HCEC 1CT (cell line): ENCODE results near the gene KCNQ1.

ENCODE experiments used
- DNase-seq: peaks from one replicate; pipeline ENCODE4 v3.0.0-alpha.2; 2017

Gene KCNQ1

DNA sequence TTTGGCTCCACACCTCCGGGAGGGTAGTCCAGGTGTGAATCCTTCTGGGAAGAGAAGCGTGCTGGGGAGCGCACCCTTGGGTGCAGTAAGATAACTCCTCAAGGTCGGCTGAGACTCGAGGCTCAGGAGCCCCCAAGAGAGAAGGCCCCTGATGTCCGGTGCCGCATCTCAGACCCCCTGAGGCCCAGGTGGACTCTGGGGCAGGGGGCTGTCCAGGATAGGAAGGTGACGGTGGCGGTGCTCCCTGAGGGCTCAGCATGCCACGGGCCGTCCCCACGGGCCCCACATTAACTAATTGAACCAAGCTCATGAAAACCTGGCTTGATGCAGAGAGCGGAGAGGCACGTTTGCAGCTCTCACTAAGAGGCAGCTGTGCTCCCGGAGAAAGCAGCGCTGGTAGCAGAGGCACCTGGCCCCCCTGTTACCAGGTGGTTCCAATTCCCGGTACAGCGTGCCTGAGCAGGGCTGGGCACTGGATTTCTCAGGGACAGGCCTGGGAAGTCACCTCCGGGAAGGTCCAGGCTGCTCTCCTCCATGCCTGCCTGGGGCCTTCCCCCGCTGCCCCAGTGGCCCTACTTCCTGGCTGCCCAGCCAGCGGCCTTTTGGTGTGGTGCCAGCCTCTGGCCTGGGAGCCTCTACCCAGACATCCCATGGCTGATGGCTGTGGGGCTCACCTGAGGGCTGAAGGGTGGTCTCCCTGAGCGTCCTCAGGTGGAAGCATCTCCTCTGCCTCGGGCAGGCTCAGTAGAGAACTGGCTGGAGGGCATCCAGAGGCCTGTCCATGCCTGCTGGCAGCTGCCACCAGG is 1.1 kb downstream of the KCNQ1 start:
- DNase-seq: no peak

GRCh38 chr11:2446590-2447252 is 1.9 kb downstream of the KCNQ1 start:
- no peak for DNase-seq

- no peak for DNase-seq
Measured at GRCh38 chr11:2447253-2447950, 2.6 kb downstream of the KCNQ1 start.

DNA sequence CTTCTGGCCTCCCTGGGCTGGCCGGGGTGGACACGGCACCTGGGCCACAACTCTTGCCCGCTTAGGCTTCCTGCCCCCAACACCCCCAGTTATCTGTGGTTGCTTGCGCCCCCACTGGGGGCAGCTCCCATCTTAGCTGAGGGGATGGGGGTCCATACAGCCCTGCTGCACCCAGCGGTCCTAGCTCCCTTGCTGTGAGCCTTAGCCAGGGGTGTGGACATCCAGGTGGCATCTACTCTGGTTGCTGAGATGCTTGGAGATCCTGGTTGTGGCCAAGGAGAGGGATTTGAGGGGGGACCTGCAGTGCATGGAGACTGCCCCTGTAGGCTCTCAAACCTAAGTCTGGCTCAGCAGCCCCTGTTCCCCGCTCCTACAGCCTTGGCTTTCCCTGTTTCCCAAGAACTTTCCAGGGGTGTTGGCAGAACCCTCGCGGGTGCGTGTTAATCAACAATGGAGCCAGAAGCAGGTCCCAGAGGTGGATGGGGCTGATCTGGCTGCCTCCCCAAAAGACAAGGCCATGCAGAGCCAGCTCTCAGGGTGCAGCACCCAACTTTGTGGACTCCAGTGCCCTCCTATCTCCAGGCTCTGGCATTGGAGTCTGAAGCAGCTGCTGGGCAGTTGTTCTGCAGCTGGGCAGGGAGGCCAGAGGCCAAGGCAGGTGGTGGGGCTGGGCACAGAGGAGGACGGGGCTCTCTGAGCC is 3.3 kb downstream of the KCNQ1 start:
- DNase-seq: no peak

DNA sequence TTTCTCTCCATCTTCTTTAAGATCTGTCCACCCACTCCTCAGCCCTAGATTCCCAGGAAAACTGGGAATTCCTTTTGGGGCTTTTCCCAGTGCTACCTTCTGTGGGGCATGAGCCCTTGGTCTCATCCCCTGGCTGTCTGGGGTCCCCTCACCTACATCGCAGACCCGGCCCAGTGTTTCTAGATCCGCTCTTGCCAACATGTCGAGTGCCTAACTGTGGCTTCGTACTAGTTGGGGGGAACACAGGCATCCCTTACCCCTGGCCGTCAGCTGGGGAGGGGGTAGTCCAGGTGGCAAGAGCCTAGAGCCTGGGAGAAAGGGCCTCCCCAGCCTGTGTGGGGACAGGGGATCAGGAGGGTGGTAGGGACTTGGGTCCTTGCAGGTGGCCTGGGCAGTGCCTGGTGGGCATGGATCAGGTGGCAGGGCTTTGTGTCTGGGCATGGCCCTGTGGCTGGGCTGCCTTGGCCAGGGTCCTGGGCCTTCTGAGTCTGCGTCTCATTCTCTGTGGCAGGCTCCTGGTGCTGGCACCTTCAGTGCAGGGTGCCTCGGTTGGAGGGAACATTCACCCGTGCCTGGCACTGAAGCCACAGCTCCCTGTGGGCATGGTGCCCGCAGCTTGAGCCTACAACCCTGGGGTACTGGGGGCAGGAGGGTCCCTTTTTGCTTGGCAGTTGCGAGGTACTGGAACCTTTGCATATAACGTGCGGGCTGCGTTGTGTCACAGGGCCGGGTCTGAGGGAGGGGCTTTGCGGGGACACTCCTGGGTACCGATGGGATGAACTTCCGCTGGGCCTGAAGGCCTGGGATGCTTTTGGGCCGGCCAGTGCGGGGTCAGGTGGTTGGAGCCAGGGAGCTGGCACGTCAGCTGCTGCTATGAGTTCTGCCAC is 4.1 kb downstream of the KCNQ1 start:
- DNase-seq: no peak

DNA sequence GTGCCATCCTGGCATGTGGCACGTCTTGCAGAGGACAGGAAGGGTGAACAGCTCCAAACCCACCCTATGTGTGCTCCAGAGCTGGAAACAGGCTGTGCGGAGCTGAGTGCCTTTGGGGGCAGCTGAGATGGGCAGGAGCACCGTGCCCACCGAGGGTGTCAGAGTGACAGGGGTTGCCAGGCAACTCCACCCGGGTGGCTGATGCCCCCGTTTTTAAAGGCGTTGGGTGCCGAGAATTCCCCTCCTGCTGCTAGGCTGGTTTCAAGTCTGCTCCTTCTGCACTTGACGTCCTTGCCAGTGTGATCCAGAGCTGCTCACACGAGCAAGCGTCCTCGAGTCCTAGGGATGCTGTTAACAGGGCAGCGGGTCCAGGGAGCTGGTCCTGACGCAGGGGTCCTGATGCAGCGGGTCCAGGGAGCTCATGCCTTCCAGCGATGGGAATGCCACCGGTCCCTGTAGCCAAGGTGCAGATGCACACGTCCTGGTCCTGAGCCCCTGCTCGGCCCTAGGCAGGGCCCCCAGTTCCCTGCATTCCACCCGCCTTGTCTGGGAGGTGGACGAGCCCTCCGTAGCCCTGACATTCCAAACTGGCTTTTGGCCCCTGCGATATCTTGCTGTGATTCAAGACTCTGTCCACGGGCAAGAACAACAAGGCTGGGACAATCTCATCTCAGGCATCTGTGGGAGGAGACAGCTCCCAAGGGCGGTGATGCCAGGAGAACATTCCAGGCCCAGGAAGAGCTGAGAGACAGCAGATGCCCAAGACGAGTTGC is 4.9 kb downstream of the KCNQ1 start:
- DNase-seq: no peak

GRCh38 chr11:2450321-2451041 is 5.7 kb downstream of the KCNQ1 start:
- no peak for DNase-seq

GRCh38 chr11:2451336-2451735 is 6.5 kb downstream of the KCNQ1 start:
- DNase-seq: no peak

DNA sequence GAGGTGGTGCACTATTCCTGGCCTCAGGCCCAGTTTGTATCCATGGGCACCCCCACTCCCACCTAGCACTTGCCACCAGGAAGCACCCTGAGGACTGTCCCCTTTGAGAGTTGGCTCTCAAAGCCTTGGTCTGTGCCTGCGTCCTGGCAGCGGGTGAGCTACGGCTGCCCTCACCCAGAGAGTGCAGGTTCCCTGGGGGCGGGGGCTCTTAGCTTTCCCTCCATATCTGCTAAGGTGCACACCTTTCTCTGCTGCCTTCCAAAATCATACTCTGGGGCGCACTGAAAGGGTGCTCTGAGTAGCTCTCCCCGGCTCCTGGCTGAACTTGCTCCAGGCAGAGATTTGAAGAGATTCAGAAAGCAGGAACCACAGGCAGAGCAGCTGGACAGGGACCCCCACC is 7.1 kb downstream of the KCNQ1 start:
- DNase-seq: no peak

DNA sequence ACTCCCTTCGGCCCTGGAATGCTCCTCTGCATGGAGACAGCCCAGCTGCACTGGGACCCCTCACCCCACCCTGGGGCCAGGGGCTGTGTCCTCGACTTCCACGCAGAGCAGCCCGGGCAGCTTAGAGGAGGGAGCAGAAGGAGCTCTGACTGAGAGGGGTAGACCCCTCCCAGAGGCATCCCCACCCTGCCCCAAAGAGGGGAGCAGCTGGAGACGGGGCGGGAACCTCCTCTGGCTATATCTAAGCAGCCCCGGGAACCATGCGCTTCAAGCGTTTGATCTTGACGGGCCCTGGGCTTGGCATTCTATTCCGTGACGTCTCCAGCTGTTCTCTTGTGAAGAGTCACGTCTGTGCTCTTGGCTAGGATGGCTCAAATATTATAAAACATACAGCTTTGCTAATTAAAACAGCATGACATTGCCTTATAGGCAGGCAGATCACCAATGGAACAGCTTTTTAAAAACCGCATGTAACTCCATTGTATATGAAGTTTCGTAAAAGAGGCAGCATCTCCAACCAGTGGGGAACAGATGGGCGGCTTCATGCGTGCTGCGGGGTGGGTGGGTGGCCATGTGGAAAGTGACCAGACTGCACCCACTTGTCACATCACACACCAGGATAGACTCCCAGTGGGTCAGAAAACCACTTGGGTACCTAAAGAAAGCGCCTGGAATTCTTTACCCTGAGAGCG is 7.7 kb downstream of the KCNQ1 start:
- no peak for DNase-seq

DNA sequence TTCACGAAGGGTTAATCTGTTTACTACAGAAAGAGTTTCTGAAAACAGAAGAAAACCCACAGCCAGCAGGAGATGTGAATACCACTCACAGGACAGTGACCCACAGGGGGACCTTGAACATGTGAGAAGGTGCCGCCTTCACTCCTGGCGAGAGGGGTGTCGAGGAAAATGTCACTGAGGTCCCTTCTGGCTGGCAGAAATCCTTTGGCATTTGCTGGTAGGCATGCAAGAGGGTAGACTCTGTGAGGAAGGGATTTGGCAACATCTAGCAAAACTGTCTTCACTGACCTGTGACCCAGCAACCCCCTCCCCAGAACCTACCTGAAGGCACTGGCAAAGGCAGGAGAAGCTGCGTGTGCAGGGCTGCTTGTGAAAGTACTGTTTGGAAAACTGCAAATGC is 8.6 kb downstream of the KCNQ1 start:
- DNase-seq: no peak

DNA sequence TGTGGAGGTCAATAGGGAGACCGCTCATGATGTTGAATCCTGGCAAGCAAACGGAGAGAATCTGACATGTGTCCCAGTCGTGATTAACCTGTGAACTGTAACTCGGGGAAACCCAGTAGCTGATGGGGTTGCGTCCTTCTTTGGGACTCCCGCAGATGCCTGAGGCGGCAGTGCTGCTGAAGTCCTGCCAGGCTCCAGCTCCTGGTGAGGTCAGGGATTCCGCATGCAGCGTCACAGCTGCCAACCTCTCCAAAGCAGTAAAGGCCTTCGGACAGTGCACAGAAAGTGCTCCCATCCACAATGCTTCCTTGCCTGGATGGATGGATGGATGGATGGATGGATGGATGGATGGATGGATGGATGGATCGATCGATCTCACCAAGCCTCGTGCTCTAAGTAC is 13.5 kb downstream of the KCNQ1 start:
- no peak for DNase-seq

GRCh38 chr11:2459016-2459725 is 14.4 kb downstream of the KCNQ1 start:
- no peak for DNase-seq

DNA sequence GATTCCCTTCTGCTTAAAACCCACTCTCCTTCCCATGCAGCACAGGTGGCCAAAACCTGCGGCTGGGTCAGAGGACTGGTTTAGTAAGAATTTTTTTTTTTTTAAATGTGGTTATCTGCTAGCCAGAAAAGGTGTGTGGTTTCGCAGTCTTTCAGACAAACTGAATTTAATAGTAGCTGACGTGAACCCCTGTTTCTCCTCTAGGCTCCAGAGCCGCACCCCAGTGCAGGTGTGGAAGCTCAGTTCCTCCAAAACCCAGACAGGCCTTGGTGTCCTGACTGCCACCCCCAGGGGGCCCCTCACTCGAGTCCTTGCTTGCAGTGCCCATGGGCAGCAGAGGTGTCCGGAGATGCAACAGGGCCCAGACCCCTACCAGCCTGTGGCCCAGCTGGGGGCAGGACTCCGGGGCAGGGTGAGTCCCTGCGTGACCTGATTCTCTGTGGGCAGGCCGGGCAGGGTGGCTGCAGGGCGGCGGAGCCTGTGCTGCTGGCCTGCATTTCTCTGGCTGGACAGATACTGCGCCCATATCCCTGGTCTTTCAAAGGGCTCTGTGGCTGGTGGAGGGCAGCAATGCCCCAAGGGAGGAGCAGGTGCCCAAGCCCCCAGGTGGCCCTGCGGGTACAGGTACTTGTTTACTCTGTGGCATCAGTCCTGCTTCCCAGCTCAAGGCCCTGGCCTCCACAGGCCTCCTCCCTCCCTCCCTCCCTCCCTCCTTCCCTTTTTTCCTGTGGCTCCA is 15.2 kb downstream of the KCNQ1 start:
- no peak for DNase-seq

DNA sequence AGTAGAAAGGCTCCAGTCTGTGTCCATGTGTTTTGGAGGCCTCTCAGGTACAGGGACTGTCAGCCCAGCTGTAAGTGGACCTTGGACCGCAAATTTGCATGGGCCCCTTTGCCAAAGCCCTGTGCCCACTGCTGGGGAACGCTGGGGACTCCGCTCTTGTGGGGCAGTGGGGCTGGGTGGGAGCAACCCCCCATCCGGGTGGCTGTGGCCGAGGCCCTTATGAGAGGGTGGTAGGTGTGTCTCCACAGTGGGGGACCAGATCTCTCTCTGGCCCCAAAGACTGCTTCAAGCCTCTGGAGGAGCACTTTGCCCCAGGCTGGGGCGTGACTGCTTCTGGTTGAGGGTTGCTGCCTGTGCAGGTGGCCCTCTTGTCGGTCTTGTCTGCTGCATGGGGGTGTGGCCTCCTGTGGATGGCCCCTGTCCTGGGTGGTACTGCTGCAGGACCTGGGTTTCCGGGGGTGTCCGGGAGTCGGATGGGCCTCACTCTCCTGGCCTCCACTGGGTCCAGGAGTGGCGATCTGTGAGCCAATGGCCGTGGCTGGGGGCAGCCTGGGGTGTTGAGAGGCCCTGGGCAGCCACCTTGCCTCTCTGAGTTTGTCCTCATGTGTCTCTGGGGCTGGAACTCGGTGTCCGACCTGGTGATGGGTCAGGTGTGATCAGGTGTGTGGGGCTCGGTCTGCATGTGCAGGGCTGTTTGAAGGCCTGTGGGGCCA is 15.9 kb downstream of the KCNQ1 start:
- DNase-seq: no peak

DNA sequence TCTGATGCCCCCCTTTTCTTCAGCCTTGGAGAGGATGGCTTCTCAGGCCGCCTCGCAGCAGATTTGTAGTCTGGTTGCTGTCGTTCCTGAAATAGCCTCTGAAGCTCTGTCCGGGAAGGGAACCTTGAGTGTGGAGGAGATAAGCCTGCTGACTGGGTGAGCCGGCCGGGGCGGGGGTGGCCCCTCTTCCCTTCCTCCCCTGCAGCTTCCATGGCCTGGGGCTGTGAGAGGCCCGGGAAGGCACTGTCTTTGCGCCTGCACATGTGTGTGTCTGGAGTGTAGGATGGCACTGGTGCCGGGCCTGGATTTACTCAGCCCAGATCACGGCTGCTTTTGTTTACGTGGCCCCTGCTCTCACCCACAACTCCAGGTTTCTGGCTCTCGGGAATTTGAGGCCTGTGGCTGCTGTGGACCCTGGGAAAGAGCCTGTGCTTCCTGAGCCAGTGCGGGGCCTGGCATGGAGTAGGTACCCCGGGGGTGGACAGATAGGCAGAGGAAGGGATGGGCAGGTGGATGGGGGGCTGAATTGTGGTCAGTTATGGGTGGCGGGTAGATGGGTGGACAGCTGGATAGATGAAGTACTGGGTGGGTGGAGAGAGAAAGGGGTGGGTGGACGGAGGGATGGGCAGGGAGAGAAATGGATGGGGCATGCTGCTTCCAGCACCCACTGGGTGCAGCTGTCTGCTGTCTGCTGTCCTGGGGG is 16.6 kb downstream of the KCNQ1 start:
- DNase-seq: no peak

- DNase-seq: no peak
Measured at GRCh38 chr11:2461956-2462542, 17.2 kb downstream of the KCNQ1 start.
